Neural cell (in vitro differentiated cells): ENCODE results near the gene FRMPD4. TPM values are rescaled to one million over a fixed set of nuclear protein-coding genes. Genes with fewer than 3 reads are reported as not detected.

Source experiments
- H2AFZ ChIP-seq: fragments of 200-600, 300-800 bp; sonication (generic), shearing (Covaris generic); 2 replicates; pipeline ENCODE4 v1.6.0; 2014; ENCODE audit warnings: low read depth, mild to moderate bottlenecking, antibody characterized with exemption, low read length, moderate library complexity
- H3F3A ChIP-seq: fragments of 200-600 bp; shearing (Covaris generic); 2 replicates; pipeline ENCODE4 v1.6.1; 2016; ENCODE audit warnings: mild to moderate bottlenecking, moderate library complexity, mixed read lengths, antibody characterized with exemption, low read length; ENCODE audit not compliant: insufficient read depth, poor library complexity, severe bottlenecking
- H3K27ac ChIP-seq: fragments of 200-600, 300-800 bp; sonication (generic), shearing (Covaris generic); 2 replicates; pipeline ENCODE4 v1.5.1; 2014; ENCODE audit warnings: mild to moderate bottlenecking, low read length, moderate library complexity
- H3K27me3 ChIP-seq: fragments of 300-800, 200-600 bp; sonication (generic), shearing (Covaris generic); 2 replicates; pipeline ENCODE4 v1.6.0; 2014; ENCODE audit warnings: mild to moderate bottlenecking, low read depth, low read length, moderate library complexity; ENCODE audit not compliant: insufficient read depth
- H3K36me3 ChIP-seq: fragments of 300-800, 200-600 bp; sonication (generic), shearing (Covaris generic); 2 replicates; pipeline ENCODE4 v1.5.1; 2014; ENCODE audit warnings: mild to moderate bottlenecking, antibody characterized with exemption, low read length, moderate library complexity; ENCODE audit not compliant: insufficient read depth
- H3K4me2 ChIP-seq: fragments of 300-800, 200-600 bp; sonication (generic), shearing (Covaris generic); 2 replicates; pipeline ENCODE4 v1.6.0; 2014; ENCODE audit warnings: mild to moderate bottlenecking, low read length
- H3K4me3 ChIP-seq: fragments of 300-800, 200-600 bp; sonication (generic), shearing (Covaris generic); 2 replicates; pipeline ENCODE4 v1.5.1; 2014; ENCODE audit warnings: mild to moderate bottlenecking, low read length, moderate library complexity
- H3K79me2 ChIP-seq: fragments of 200-600 bp; shearing (Covaris generic); replicated peaks from 2 replicates; pipeline ENCODE4 v1.6.0; 2014; ENCODE audit warnings: mild to moderate bottlenecking, low read length, moderate library complexity; ENCODE audit not compliant: insufficient read depth
- H3K9ac ChIP-seq: fragments of 300-800, 200-600 bp; sonication (generic), shearing (Covaris generic); 2 replicates; pipeline ENCODE4 v1.6.1; 2016; ENCODE audit warnings: mild to moderate bottlenecking, low read length, mixed read lengths
- H3K9me2 ChIP-seq: fragments of 200-600 bp; shearing (Covaris generic); 2 replicates; pipeline ENCODE4 v1.6.1; 2016; ENCODE audit warnings: mild to moderate bottlenecking, low read length, mixed read lengths; ENCODE audit not compliant: insufficient read depth
- H3K9me3 ChIP-seq: fragments of 200-600, 300-800 bp; sonication (generic), shearing (Covaris generic); 2 replicates; pipeline ENCODE4 v1.6.1; 2016; ENCODE audit warnings: mild to moderate bottlenecking, mixed run types, low read length, moderate library complexity, mixed read lengths
- H4K20me1 ChIP-seq: fragments of 200-600 bp; shearing (Covaris generic); 2 replicates; pipeline ENCODE4 v1.6.1; 2016; ENCODE audit warnings: mild to moderate bottlenecking, mixed run types; ENCODE audit not compliant: insufficient read depth
- CTCF ChIP-seq: fragments of 450-650 bp; IDR thresholded peaks from 2 replicates; pipeline ENCODE4 v1.5.1; 2014; ENCODE audit warnings: antibody characterized with exemption, mild to moderate bottlenecking, moderate library complexity; ENCODE audit not compliant: poor library complexity, severe bottlenecking
- EP300 ChIP-seq: fragments of 450-650 bp; conservative IDR thresholded peaks from 2 replicates; pipeline ENCODE4 v1.6.1; 2014; ENCODE audit warnings: antibody characterized with exemption, mild to moderate bottlenecking, moderate library complexity; ENCODE audit not compliant: poor library complexity, severe bottlenecking
- EZH2 ChIP-seq: fragments of 200-600, 300-800 bp; shearing (Covaris generic), sonication (generic); IDR thresholded peaks from 2 replicates; pipeline ENCODE4 v1.6.1; 2014; ENCODE audit warnings: antibody characterized with exemption, low read length, borderline replicate concordance, mild to moderate bottlenecking; ENCODE audit not compliant: insufficient read depth, poor library complexity, severe bottlenecking
- MXI1 ChIP-seq: fragments of 450-650 bp; conservative IDR thresholded peaks from 2 replicates; pipeline ENCODE4 v1.6.1; 2014; ENCODE audit warnings: antibody characterized with exemption, mild to moderate bottlenecking; ENCODE audit not compliant: poor library complexity, severe bottlenecking
- POLR2AphosphoS5 ChIP-seq: IDR thresholded peaks from 2 replicates; pipeline ENCODE4 v1.6.1; 2012
- RAD21 ChIP-seq: fragments of 450-650 bp; conservative IDR thresholded peaks from 2 replicates; pipeline ENCODE4 v1.6.1; 2014; ENCODE audit warnings: antibody characterized with exemption, mild to moderate bottlenecking, moderate library complexity
- REST ChIP-seq: IDR thresholded peaks from 2 replicates; pipeline ENCODE4 v1.6.1; 2012; ENCODE audit warnings: borderline replicate concordance
- SMC3 ChIP-seq: fragments of 450-650 bp; conservative IDR thresholded peaks from 2 replicates; pipeline ENCODE4 v1.6.1; 2014; ENCODE audit warnings: antibody characterized with exemption, mild to moderate bottlenecking, moderate library complexity; ENCODE audit not compliant: poor library complexity
- TAF1 ChIP-seq: IDR thresholded peaks from 2 replicates; pipeline ENCODE4 v1.6.1; 2012; ENCODE audit warnings: low read depth
- polyA plus RNA-seq: library from polyadenylated mRNA; depleted of rRNA; stranded (reverse); fragments of >200 nt; gene quantifications from 2 replicates; pipeline ENCODE4 v1.2.3, GENCODE V29; 2014

The FRMPD4 gene
- polyA plus RNA-seq, 1 donor from 2014 or later = 1.2 TPM

DNA sequence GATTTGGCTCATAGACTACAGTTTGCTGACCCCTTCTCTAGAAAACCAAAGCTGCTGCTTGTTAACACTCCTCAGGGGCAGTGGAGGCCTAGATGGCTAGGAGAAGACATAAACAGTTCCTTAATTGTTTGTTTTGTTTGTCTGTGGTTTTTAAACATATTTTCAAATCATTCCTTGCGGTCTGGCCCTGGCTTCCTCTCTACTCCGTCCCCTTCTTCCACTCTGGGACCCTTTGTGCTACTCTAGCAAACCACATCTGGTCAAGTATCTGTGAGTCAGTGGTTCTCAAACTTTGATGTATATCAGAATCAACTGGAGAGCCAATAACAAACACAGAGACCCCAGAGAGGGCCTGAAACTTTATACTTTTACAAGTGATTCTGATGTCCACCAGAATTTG is 36.1 kb downstream of the FRMPD4 start:
- Histone ChIP-seq H3K27me3 (no peaks in the 10 kb centered on the region), H3K36me3 (no peaks in the 10 kb centered on the region), H3K9me2 (no peaks in the 10 kb centered on the region), H3K27ac (no peak overlapping the region), H3K79me2 (no peaks in the 10 kb centered on the region), H3K4me3 (no peak overlapping the region), H3K9me3 (no peaks in the 10 kb centered on the region), H2AFZ (no peak overlapping the region), H3F3A (no peaks in the 10 kb centered on the region), H4K20me1 (no peaks in the 10 kb centered on the region), H3K4me2 (no peak overlapping the region), H3K9ac (no peak overlapping the region)
- no peak for TF ChIP-seq MXI1
- no peak for TF ChIP-seq REST
- no peak for TF ChIP-seq SMC3
- no peak for TF ChIP-seq EP300
- TF ChIP-seq CTCF = no peak
- no peak for TF ChIP-seq EZH2
- no peak for TF ChIP-seq POLR2AphosphoS5
- TF ChIP-seq RAD21 = no peak
- no peak for TF ChIP-seq TAF1

- Histone ChIP-seq H3K4me2 (no peak overlapping the region), H3K36me3 (no peaks in the 10 kb centered on the region), H3F3A (no peaks in the 10 kb centered on the region), H3K27ac (no peak overlapping the region), H4K20me1 (no peaks in the 10 kb centered on the region), H3K9ac (no peak overlapping the region), H2AFZ (no peak overlapping the region), H3K27me3 (no peaks in the 10 kb centered on the region), H3K4me3 (no peak overlapping the region), H3K9me2 (no peaks in the 10 kb centered on the region), H3K79me2 (no peaks in the 10 kb centered on the region), H3K9me3 (no peaks in the 10 kb centered on the region)
- TF ChIP-seq POLR2AphosphoS5 (no peak), REST (no peak), SMC3 (no peak), RAD21 (no peak)
These were observed 58.8 kb downstream of the FRMPD4 start for GRCh38 chrX:12197030-12197429.
